Breast epithelium (tissue), 3 donors: Measurements from ENCODE around the gene KRT4.

Source experiments
- CTCF ChIP-seq, 3 donors: fragments of 450-650 bp; IDR thresholded peaks; one replicate each; pipeline ENCODE4 v1.5.1; 2016 to 2017; ENCODE audit warnings: antibody characterized with exemption in 3 of 3, mild to moderate bottlenecking in 3 of 3, moderate library complexity in 3 of 3
- POLR2A ChIP-seq: fragments of 450-650 bp; IDR thresholded peaks from one replicate; pipeline ENCODE4 v1.6.1; 2016; ENCODE audit warnings: antibody characterized with exemption, mild to moderate bottlenecking, moderate library complexity
- POLR2AphosphoS5 ChIP-seq, 3 donors: sonication (generic); formaldehyde crosslinking; IDR thresholded peaks; one replicate each; pipeline ENCODE4 v1.6.1; 2017; ENCODE audit warnings: antibody characterized with exemption in 3 of 3

- TF ChIP-seq POLR2AphosphoS5 (IDR thresholded peaks at IDR 0.05) (no peak), CTCF (IDR thresholded peaks at IDR 0.05) (no peak), POLR2A (no peak)
Observed at GRCh38 chr12:52797529-52797894, 16.4 kb downstream of the KRT4 start.
